Measurements from ENCODE around the gene RUNDC1.
A peak's percentile ranks its signal among the peaks of the same experiment; 100 is the strongest.

RUNDC1 gene

DNA sequence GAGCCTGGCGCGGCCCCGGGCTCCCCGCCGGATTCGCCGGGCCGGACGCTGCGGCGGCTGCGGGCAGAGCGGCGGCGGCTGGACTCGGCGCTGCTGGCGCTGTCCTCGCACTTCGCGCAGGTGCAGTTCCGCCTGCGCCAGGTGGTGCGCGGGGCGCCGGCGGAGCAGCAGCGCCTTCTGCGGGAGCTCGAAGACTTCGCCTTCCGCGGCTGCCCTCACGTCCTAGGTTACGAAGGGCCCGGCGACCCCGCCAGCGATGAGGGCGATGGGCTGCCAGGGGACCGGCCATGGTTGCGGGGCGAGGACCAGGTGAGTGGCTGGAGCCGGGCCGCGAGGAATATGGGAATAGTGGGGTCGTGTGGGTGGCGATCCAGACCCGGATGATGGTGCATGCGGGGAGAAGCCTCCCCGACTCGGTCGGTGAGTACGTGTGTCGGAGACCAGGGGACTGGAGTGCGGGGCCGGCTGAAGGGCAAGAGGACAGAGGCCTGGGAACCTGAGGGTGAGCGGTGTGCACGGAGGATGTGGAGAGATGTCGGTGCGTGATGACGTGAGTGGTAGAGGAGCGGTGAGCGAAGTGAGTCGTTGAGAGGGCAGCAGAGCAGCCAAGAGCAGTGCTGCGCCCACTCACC lies 517 bp downstream of the RUNDC1 start (continued):
- no peak for TF ChIP-seq ZNF239 (tag by site-specific recombination; IDR thresholded peaks at IDR 0.05)
- peak; percentile 68 for TF ChIP-seq ZFHX2 (tag by site-specific recombination; conservative IDR thresholded peaks at IDR 0.05)
- peak; percentile 24; the same call in 1 of the 2 replicates for TF ChIP-seq ZBTB48 (tag by site-specific recombination; IDR thresholded peaks at IDR 0.05)
- TF ChIP-seq, protein P1, sequence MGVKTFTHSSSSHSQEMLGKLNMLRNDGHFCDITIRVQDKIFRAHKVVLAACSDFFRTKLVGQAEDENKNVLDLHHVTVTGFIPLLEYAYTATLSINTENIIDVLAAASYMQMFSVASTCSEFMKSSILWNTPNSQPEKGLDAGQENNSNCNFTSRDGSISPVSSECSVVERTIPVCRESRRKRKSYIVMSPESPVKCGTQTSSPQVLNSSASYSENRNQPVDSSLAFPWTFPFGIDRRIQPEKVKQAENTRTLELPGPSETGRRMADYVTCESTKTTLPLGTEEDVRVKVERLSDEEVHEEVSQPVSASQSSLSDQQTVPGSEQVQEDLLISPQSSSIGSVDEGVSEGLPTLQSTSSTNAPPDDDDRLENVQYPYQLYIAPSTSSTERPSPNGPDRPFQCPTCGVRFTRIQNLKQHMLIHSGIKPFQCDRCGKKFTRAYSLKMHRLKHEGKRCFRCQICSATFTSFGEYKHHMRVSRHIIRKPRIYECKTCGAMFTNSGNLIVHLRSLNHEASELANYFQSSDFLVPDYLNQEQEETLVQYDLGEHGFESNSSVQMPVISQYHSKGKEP (tag by site-specific recombination; IDR thresholded peaks at IDR 0.05) = peak; percentile 41; the same call in 1 of the 2 replicates
- no peak for TF ChIP-seq ZNF48 (tag by site-specific recombination; IDR thresholded peaks at IDR 0.05)
- peak; percentile 75; the same call in 1 of the 2 replicates for TF ChIP-seq ZFP37 (tag by site-specific recombination; IDR thresholded peaks at IDR 0.05)
- TF ChIP-seq, protein P2, sequence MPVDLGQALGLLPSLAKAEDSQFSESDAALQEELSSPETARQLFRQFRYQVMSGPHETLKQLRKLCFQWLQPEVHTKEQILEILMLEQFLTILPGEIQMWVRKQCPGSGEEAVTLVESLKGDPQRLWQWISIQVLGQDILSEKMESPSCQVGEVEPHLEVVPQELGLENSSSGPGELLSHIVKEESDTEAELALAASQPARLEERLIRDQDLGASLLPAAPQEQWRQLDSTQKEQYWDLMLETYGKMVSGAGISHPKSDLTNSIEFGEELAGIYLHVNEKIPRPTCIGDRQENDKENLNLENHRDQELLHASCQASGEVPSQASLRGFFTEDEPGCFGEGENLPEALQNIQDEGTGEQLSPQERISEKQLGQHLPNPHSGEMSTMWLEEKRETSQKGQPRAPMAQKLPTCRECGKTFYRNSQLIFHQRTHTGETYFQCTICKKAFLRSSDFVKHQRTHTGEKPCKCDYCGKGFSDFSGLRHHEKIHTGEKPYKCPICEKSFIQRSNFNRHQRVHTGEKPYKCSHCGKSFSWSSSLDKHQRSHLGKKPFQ (tag by site-specific recombination; IDR thresholded peaks at IDR 0.05) = peak; percentile 71; the same call in 1 of the 2 replicates
- TF ChIP-seq HOXC10 (CRISPR knock-in tag; IDR thresholded peaks at IDR 0.05) = 0 out of 2 replicates have a peak, but pooled peaks have one; percentile 32
- TF ChIP-seq ZNF138 (tag by site-specific recombination; IDR thresholded peaks at IDR 0.05; ENCODE audit: borderline replicate concordance) = no peak
- TF ChIP-seq ZNF324 (tag by site-specific recombination; IDR thresholded peaks at IDR 0.05) = no peak
- no peak for TF ChIP-seq ZNF211 (tag by site-specific recombination; IDR thresholded peaks at IDR 0.05; ENCODE audit: low read depth)
- TF ChIP-seq KLF16 (tag by site-specific recombination; IDR thresholded peaks at IDR 0.05) = no peak
- peak; percentile 34; the same call in 1 of the 2 replicates for TF ChIP-seq ZNF660 (tag by site-specific recombination; IDR thresholded peaks at IDR 0.05)
- no peak for TF ChIP-seq ZNF184 (tag by site-specific recombination; IDR thresholded peaks at IDR 0.05)
- no peak for TF ChIP-seq ZNF830 (tag by site-specific recombination; IDR thresholded peaks at IDR 0.05; ENCODE audit: low read depth)
- TF ChIP-seq ZNF792 (tag by site-specific recombination; IDR thresholded peaks at IDR 0.05) = peak; percentile 43; the same call in 1 of the 2 replicates
- TF ChIP-seq RBAK (tag by site-specific recombination; IDR thresholded peaks at IDR 0.05) = no peak
- 0 out of 2 replicates have a peak, but pooled peaks have one; percentile 33 for TF ChIP-seq ZNF24 (tag by site-specific recombination; IDR thresholded peaks at IDR 0.05)
- TF ChIP-seq ZNF530 (tag by site-specific recombination; IDR thresholded peaks at IDR 0.05; ENCODE audit: low read depth) = no peak
- TF ChIP-seq, protein P3, sequence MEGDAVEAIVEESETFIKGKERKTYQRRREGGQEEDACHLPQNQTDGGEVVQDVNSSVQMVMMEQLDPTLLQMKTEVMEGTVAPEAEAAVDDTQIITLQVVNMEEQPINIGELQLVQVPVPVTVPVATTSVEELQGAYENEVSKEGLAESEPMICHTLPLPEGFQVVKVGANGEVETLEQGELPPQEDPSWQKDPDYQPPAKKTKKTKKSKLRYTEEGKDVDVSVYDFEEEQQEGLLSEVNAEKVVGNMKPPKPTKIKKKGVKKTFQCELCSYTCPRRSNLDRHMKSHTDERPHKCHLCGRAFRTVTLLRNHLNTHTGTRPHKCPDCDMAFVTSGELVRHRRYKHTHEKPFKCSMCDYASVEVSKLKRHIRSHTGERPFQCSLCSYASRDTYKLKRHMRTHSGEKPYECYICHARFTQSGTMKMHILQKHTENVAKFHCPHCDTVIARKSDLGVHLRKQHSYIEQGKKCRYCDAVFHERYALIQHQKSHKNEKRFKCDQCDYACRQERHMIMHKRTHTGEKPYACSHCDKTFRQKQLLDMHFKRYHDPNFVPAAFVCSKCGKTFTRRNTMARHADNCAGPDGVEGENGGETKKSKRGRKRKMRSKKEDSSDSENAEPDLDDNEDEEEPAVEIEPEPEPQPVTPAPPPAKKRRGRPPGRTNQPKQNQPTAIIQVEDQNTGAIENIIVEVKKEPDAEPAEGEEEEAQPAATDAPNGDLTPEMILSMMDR (tag by site-specific recombination; IDR thresholded peaks at IDR 0.05) = peak; percentile 81
- TF ChIP-seq ZNF558 (tag by site-specific recombination; IDR thresholded peaks at IDR 0.05) = no peak
- TF ChIP-seq KLF7 (tag by site-specific recombination; IDR thresholded peaks at IDR 0.05; ENCODE audit: borderline replicate concordance) = no peak
- 0 out of 2 replicates have a peak, but pooled peaks have one; percentile 5 for TF ChIP-seq ZBTB8A (tag by site-specific recombination; IDR thresholded peaks at IDR 0.05)
- peak; percentile 86 for TF ChIP-seq ZNF76 (tag by site-specific recombination; IDR thresholded peaks at IDR 0.05; ENCODE audit: borderline replicate concordance, low read depth)
- TF ChIP-seq ZNF501 (tag by site-specific recombination; IDR thresholded peaks at IDR 0.05) = peak; percentile 77
- no peak for TF ChIP-seq ZNF354C (tag by site-specific recombination; IDR thresholded peaks at IDR 0.05; ENCODE audit: borderline replicate concordance, low read depth)
- TF ChIP-seq ZNF701 (tag by site-specific recombination; IDR thresholded peaks at IDR 0.05) = no peak
- TF ChIP-seq ZNF112 (tag by site-specific recombination; IDR thresholded peaks at IDR 0.05) = no peak
- no peak for TF ChIP-seq ZNF23 (tag by site-specific recombination; IDR thresholded peaks at IDR 0.05; ENCODE audit: borderline replicate concordance)
- TF ChIP-seq ZIC2 (tag by site-specific recombination; IDR thresholded peaks at IDR 0.05) = no peak
- TF ChIP-seq ZBTB21 (tag by site-specific recombination; IDR thresholded peaks at IDR 0.05) = peak; percentile 61; the same call in 1 of the 2 replicates
- peak; percentile 68 for TF ChIP-seq ZNF366 (tag by site-specific recombination; conservative IDR thresholded peaks at IDR 0.05)
- TF ChIP-seq, protein P4, sequence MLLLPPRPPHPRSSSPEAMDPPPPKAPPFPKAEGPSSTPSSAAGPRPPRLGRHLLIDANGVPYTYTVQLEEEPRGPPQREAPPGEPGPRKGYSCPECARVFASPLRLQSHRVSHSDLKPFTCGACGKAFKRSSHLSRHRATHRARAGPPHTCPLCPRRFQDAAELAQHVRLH (tag by site-specific recombination; IDR thresholded peaks at IDR 0.05) = peak; percentile 90
- no peak for TF ChIP-seq ZNF274 (IDR thresholded peaks at IDR 0.05; ENCODE audit: low read length)
- no peak for TF ChIP-seq ZNF274 (tag by site-specific recombination; IDR thresholded peaks at IDR 0.05; ENCODE audit: borderline replicate concordance)
- no peak; the same call in 1 of the 2 replicates for TF ChIP-seq SCRT2 (tag by site-specific recombination; IDR thresholded peaks at IDR 0.05)

Measured in HEK293 (cell line).